SK-N-SH (cell line): ENCODE data around the gene PDE4D. TPM values are rescaled to one million over a fixed set of nuclear protein-coding genes. Genes with fewer than 3 reads are reported as not detected.

Source experiments
- CTCF ChIA-PET: fragments of 300-600, 350-600 bp; formaldehyde crosslinking; extraction: SDS; loops from one replicate; lab custom pipeline; 2021; lab: Yijun Ruan, JAX
- POLR2A ChIA-PET: fragments of 350-600 bp; sonication (Branson Sonifier 250); formaldehyde crosslinking; extraction: SDS; loops from one replicate; lab custom pipeline; 2020; ENCODE audit warnings: antibody characterized with exemption, inconsistent platforms; lab: Yijun Ruan, JAX
- DNase-seq: peaks from one replicate; pipeline ENCODE4 v3.0.0; 2012
- H2AFZ ChIP-seq: fragments of 200-600 bp; sonication (generic); 2 replicates; pipeline ENCODE4 v1.8.1; 2016; ENCODE audit warnings: antibody characterized with exemption, mild to moderate bottlenecking, low read depth
- H3F3A ChIP-seq: fragments of 200-600 bp; sonication (generic); replicated peaks from 2 replicates; pipeline ENCODE3; 2016; ENCODE audit warnings: antibody characterized with exemption, mild to moderate bottlenecking; ENCODE audit not compliant: insufficient read depth
- H3K27ac ChIP-seq, 2 experiments: fragments of 200-500 bp in 1 of 2; fragments of 200-600 bp in 1 of 2; sonication (Bioruptor generic) in 1 of 2; sonication (generic), shearing (Covaris generic) in 1 of 2; 2 replicates each; pipeline versions ENCODE4 v1.5.1 to v1.6.1; 2014 to 2016; ENCODE audit warnings: low read depth in 2 of 2, inconsistent platforms in 1 of 2, low read length in 1 of 2, mild to moderate bottlenecking in 1 of 2, mixed read lengths in 1 of 2
- H3K27me3 ChIP-seq: fragments of 200-600 bp; sonication (generic), shearing (Covaris generic); 2 replicates; pipeline ENCODE4 v1.6.1; 2016; ENCODE audit warnings: mixed run types; ENCODE audit not compliant: insufficient read depth
- H3K36me3 ChIP-seq, 2 experiments: fragments of 200-500 bp in 1 of 2; fragments of 200-600 bp in 1 of 2; sonication (Bioruptor generic) in 1 of 2; sonication (generic) in 1 of 2; replicated peaks in 1 of 2; 2 replicates each; pipeline versions ENCODE3 to v1.5.1; 2014 to 2016; ENCODE audit warnings: low read length in 1 of 2, mild to moderate bottlenecking in 1 of 2; ENCODE audit not compliant: insufficient read depth in 2 of 2, control insufficient read depth in 1 of 2
- H3K4me1 ChIP-seq, 2 experiments: fragments of 200-500 bp in 1 of 2; fragments of 200-600 bp in 1 of 2; sonication (Bioruptor generic) in 1 of 2; sonication (generic), shearing (Covaris generic) in 1 of 2; 2 replicates each; pipeline versions ENCODE4 v1.5.1 to v1.6.1; 2014 to 2016; ENCODE audit warnings: low read depth in 1 of 2, low read length in 1 of 2, mixed run types in 1 of 2; ENCODE audit not compliant: insufficient read depth in 2 of 2, control insufficient read depth in 1 of 2
- H3K4me2 ChIP-seq: fragments of 200-600 bp; sonication (generic), shearing (Covaris generic); 2 replicates; pipeline ENCODE4 v1.6.1; 2017; ENCODE audit warnings: mixed run types
- H3K4me3 ChIP-seq, 2 experiments: fragments of 200-500 bp in 1 of 2; fragments of 200-600 bp in 1 of 2; sonication (Bioruptor generic) in 1 of 2; sonication (generic), shearing (Covaris generic) in 1 of 2; 2 replicates each; pipeline versions ENCODE4 v1.5.1 to v1.8.1; 2014 to 2016; ENCODE audit warnings: low read depth in 2 of 2, inconsistent platforms in 1 of 2, low read length in 1 of 2, mild to moderate bottlenecking in 1 of 2, mixed read lengths in 1 of 2, moderate library complexity in 1 of 2
- H3K79me2 ChIP-seq: fragments of 200-600 bp; sonication (generic); 2 replicates; pipeline ENCODE4 v1.8.1; 2017; ENCODE audit warnings: mild to moderate bottlenecking; ENCODE audit not compliant: insufficient read depth
- H3K9ac ChIP-seq: fragments of 200-600 bp; sonication (generic); 2 replicates; pipeline ENCODE4 v1.6.1; 2017; ENCODE audit warnings: mixed run types
- H3K9me2 ChIP-seq: fragments of 200-600 bp; sonication (generic); 2 replicates; pipeline ENCODE4 v1.6.1; 2017; ENCODE audit warnings: mixed run types
- H3K9me3 ChIP-seq: fragments of 200-600 bp; sonication (generic); 2 replicates; pipeline ENCODE4 v1.6.1; 2017; ENCODE audit warnings: mixed run types, mild to moderate bottlenecking, moderate library complexity
- H4K20me1 ChIP-seq: fragments of 200-600 bp; sonication (generic); 2 replicates; pipeline ENCODE4 v1.6.1; 2017; ENCODE audit warnings: mild to moderate bottlenecking, mixed run types; ENCODE audit not compliant: insufficient read depth
- CTCF ChIP-seq: fragments of 200-600 bp; sonication (generic); IDR thresholded peaks from 2 replicates; pipeline ENCODE4 v1.6.1; 2017; ENCODE audit warnings: antibody characterized with exemption, mild to moderate bottlenecking, moderate library complexity
- ELF1 ChIP-seq: IDR thresholded peaks from 2 replicates; pipeline ENCODE4 v1.4.0; 2012
- FOSL2 ChIP-seq: IDR thresholded peaks from 2 replicates; pipeline ENCODE4 v1.4.0; 2012; ENCODE audit warnings: low read depth, mild to moderate bottlenecking, moderate library complexity, borderline replicate concordance
- FOXM1 ChIP-seq: IDR thresholded peaks from 2 replicates; pipeline ENCODE4 v1.4.0; 2012; ENCODE audit warnings: low read depth, mild to moderate bottlenecking
- GABPA ChIP-seq: IDR thresholded peaks from 2 replicates; pipeline ENCODE4 v1.4.0; 2012; ENCODE audit warnings: low read depth, mild to moderate bottlenecking
- GATA2 ChIP-seq: sonication (generic); formaldehyde crosslinking; IDR thresholded peaks from 2 replicates; pipeline ENCODE4 v1.5.0; 2020; ENCODE audit warnings: mild to moderate bottlenecking, missing genetic modification reagents
- MXI1 ChIP-seq: IDR thresholded peaks from 2 replicates; pipeline ENCODE4 v1.6.1; 2012; ENCODE audit warnings: mild to moderate bottlenecking, low read depth, low read length, improper control_type of control experiment
- NFIC ChIP-seq: IDR thresholded peaks from 2 replicates; pipeline ENCODE4 v1.4.0; 2012; ENCODE audit warnings: borderline replicate concordance
- NRF1 ChIP-seq: IDR thresholded peaks from 2 replicates; pipeline ENCODE4 v1.6.1; 2012; ENCODE audit warnings: low read depth, mild to moderate bottlenecking, low read length
- POLR2AphosphoS5 ChIP-seq: IDR thresholded peaks from 2 replicates; pipeline ENCODE4 v1.6.1; 2012; ENCODE audit warnings: low read depth, low read length
- RAD21 ChIP-seq: IDR thresholded peaks from 2 replicates; pipeline ENCODE4 v1.6.1; 2012; ENCODE audit warnings: mild to moderate bottlenecking, low read length
- RCOR1 ChIP-seq: fragments of 150-350 bp; IDR thresholded peaks from 2 replicates; pipeline ENCODE4 v1.6.1; 2017; ENCODE audit warnings: antibody characterized with exemption, low read length
- REST ChIP-seq: IDR thresholded peaks from 2 replicates; pipeline ENCODE4 v1.6.1; 2012; ENCODE audit warnings: mild to moderate bottlenecking, low read depth, low read length, moderate library complexity
- RFX5 ChIP-seq: IDR thresholded peaks from 2 replicates; pipeline ENCODE4 v1.6.1; 2012; ENCODE audit warnings: mild to moderate bottlenecking, improper control_type of control experiment, low read length
- USF2 ChIP-seq: fragments of 150-350 bp; IDR thresholded peaks from 2 replicates; pipeline ENCODE4 v1.6.1; 2017; ENCODE audit warnings: antibody characterized with exemption, low read length, low read depth, borderline replicate concordance
- WGBS: methylation state at CpG from one replicate; pipeline ENCODE4 v1.1.6; 2017; ENCODE audit warnings: low lambda C conversion rate; 5-methylcytosine and 5-hydroxymethylcytosine counted together
- polyA plus RNA-seq, 3 experiments: library from polyadenylated mRNA; depleted of rRNA; stranded (reverse); fragments of >200 nt; gene quantifications; 2 replicates each; pipeline ENCODE4 v1.2.3, GENCODE V29; 2012
- TF ChIP-seq, protein P1 (sequence below): IDR thresholded peaks from 2 replicates; pipeline ENCODE4 v1.4.0; 2012; ENCODE audit warnings: low read depth

Gene PDE4D
- polyA plus RNA-seq, 1 of the 3 experiments (the other 2 are of a cell fraction) = 2.4 TPM

DNA sequence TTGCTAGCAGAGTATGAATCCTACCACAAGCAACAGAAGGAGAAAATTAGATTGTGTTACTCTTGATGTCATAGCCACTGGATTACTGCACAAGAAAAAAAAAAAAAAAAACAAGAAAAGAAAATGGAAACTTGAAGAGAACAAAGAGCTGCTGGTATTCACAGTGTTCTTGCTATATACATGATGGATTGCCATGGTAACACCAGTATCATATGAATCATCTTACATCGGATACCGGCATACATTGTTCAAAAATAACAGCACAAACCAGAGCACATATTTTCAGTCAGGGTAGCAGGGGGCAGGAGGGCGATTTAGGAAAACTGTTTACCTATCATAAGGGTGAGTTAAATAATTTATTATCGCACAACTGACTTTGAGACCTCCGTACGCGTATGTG lies 472.9 kb downstream of the PDE4D start:
- Histone ChIP-seq H3F3A (no peaks in the 10 kb centered on the region), H3K9me2 (0 out of 2 replicates have a peak, but pooled peaks cover 3% of the 10 kb centered on the region), H2AFZ (no peak overlapping the region), H3K9me3 (no peaks in the 10 kb centered on the region), H3K79me2 (no peaks in the 10 kb centered on the region), H3K4me2 (no peak overlapping the region), H3K36me3 (no peaks in the 10 kb centered on the region), H4K20me1 (no peaks in the 10 kb centered on the region), H3K4me1 (no peaks in the 10 kb centered on the region), H3K27ac (no peak overlapping the region), H3K9ac (no peak overlapping the region), H3K4me3 (no peak overlapping the region), H3K27me3 (no peaks in the 10 kb centered on the region)
- DNase-seq = no peak
- ChIA-PET POLR2A (no interaction called here), CTCF (interaction anchor here (1.4 kb wide), 1 partner anchor 30 kb away, joined by 3 read pairs; no protein-coding TSS in a partner anchor)
- TF ChIP-seq FOSL2 = no peak
- TF ChIP-seq NRF1 = no peak
- TF ChIP-seq CTCF = no peak
- no peak for TF ChIP-seq POLR2AphosphoS5
- WGBS = 90% methylated on average over 7 of the region's 7 CpGs

- TF ChIP-seq RFX5 = no peak
- no peak for TF ChIP-seq ELF1
- no peak for TF ChIP-seq FOXM1
- TF ChIP-seq GATA2 (CRISPR knock-in tag) = no peak
- WGBS = 19% methylated on average over 1 of the region's 1 CpG
- H3K27ac ChIP-seq = no peak overlapping the region
- no peak overlapping the region for H3K4me2 ChIP-seq
- no peaks in the 10 kb centered on the region for H3K79me2 ChIP-seq
- no peaks in the 10 kb centered on the region for H3K9me3 ChIP-seq
- H3K36me3 ChIP-seq = no peaks in the 10 kb centered on the region
- no peaks in the 10 kb centered on the region for H3K27me3 ChIP-seq
- CTCF ChIA-PET = interaction anchor here (1.1 kb wide), 1 partner anchor 391 kb away, joined by 3 read pairs; no protein-coding TSS in a partner anchor
- POLR2A ChIA-PET = no interaction called here
- DNase-seq = no peak
- H3K4me3 ChIP-seq = no peak overlapping the region
- 0 out of 2 replicates have a peak, but pooled peaks cover 3% of the 10 kb centered on the region for H3K9me2 ChIP-seq
- no peak overlapping the region for H2AFZ ChIP-seq
- H3K4me1 ChIP-seq = no peaks in the 10 kb centered on the region
- H4K20me1 ChIP-seq = no peaks in the 10 kb centered on the region
- H3K9ac ChIP-seq = no peak overlapping the region
- no peaks in the 10 kb centered on the region for H3F3A ChIP-seq
Measured at GRCh38 chr5:59418808-59419207, 474.7 kb downstream of the PDE4D start.

DNA sequence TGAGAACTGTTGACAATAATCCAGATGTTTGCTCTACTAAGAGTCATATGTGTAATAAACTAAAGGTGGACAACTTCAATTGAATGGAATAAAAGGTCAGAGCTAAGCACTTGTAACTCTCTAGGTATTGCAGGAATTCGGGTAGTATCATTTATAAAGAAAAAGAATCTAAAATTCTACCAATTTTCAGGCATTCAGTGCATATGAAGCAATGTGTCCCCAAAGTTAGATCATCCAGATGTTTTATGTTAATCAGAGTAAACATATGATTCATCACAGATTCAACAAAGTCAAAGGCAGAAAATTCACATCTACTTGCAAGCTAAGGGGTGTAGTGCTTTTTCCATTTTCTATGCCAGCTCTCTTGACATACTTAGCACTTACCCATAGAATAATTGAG lies 477.1 kb downstream of the PDE4D start:
- H3K9ac ChIP-seq = no peak overlapping the region
- 0 out of 2 replicates have a peak, but pooled peaks cover 3% of the 10 kb centered on the region for H3K9me2 ChIP-seq
- H3K27me3 ChIP-seq = no peaks in the 10 kb centered on the region
- H3K9me3 ChIP-seq = no peaks in the 10 kb centered on the region
- H3K79me2 ChIP-seq = no peaks in the 10 kb centered on the region
- DNase-seq = no peak
- no peaks in the 10 kb centered on the region for H4K20me1 ChIP-seq
- H2AFZ ChIP-seq = no peak overlapping the region
- no peaks in the 10 kb centered on the region for H3F3A ChIP-seq
- H3K4me1 ChIP-seq = no peaks in the 10 kb centered on the region
- H3K4me2 ChIP-seq = no peak overlapping the region
- ChIA-PET CTCF (no interaction called here), POLR2A (no interaction called here)
- no peak overlapping the region for H3K4me3 ChIP-seq
- H3K27ac ChIP-seq = no peak overlapping the region
- H3K36me3 ChIP-seq = no peaks in the 10 kb centered on the region
- WGBS = 73% methylated on average over 1 of the region's 1 CpG
- TF ChIP-seq GATA2 (CRISPR knock-in tag) (no peak), MXI1 (no peak), POLR2AphosphoS5 (no peak), REST (no peak), FOXM1 (no peak), GABPA (no peak), USF2 (no peak), NFIC (no peak), FOSL2 (no peak), RAD21 (no peak), RCOR1 (no peak), NRF1 (no peak)
- TF ChIP-seq, protein P1, sequence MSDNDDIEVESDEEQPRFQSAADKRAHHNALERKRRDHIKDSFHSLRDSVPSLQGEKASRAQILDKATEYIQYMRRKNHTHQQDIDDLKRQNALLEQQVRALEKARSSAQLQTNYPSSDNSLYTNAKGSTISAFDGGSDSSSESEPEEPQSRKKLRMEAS = no peak
